GM19455 (cell line): ENCODE results near the gene TIA1.

ENCODE experiments used
- ATAC-seq: cut with Tn5 transposase; IDR thresholded peaks from one replicate; pipeline ENCODE4 v1.9.1; 2021; ENCODE audit not compliant: unreplicated experiment

TIA1 gene

GRCh38 chr2:70161069-70161534 is 87.3 kb downstream of the TIA1 start:
- no peak for ATAC-seq

- no peak for ATAC-seq
Measured at GRCh38 chr2:70160545-70160944, 87.9 kb downstream of the TIA1 start.
